ENCODE results near the gene CDCA3.

GRCh38 chr12:6824901-6825381 is 26.1 kb downstream of the CDCA3 start:
- TF ChIP-seq CTCF (conservative IDR thresholded peaks at IDR 0.05; ENCODE audit: low read depth, low read length) = no peak
- no peak for TF ChIP-seq EZH2 (IDR thresholded peaks at IDR 0.05; ENCODE audit: low read length, unreplicated experiment)
- TF ChIP-seq EZH2phosphoT487 (IDR thresholded peaks at IDR 0.05; ENCODE audit: borderline replicate concordance, low read length) = no peak

Measured in PC-3 (cell line).